K562 (cell line): ENCODE measurements around the gene CAPN7. TPM values are rescaled to one million over a fixed set of nuclear protein-coding genes. Genes with fewer than 3 reads are reported as not detected.

Source experiments
- ATAC-seq: fragments of 200-7000 bp; cut with Tn5 transposase; 3 replicates; pipeline ENCODE4 v1.9.1; 2020; ENCODE audit warnings: moderate library complexity
- BruUV-seq: library from RNA; stranded (reverse); fragments of 400-500 nt; replicated peaks from 2 replicates; lab custom pipeline; 2021; lab: Mats Ljungman, UMichigan
- CTCF ChIA-PET: fragments of 300-600 bp; formaldehyde crosslinking; extraction: SDS; loops from one replicate; lab custom pipeline; 2021; ENCODE audit warnings: low intra/inter-chr PET ratio; lab: Yijun Ruan, JAX
- POLR2A ChIA-PET: fragments of 300-600, 350-650 bp; sonication (Branson Sonifier 250); formaldehyde crosslinking; extraction: SDS; loops from one replicate; lab custom pipeline; 2021; ENCODE audit warnings: antibody characterized with exemption, inconsistent platforms; lab: Yijun Ruan, JAX
- DNase-seq, 4 experiments: peaks; one replicate each; pipeline versions ENCODE4 v3.0.0 to v3.0.0-alpha.2; 2011 to 2018; ENCODE audit warnings: low spot score in 3 of 4, mixed read lengths in 3 of 4; ENCODE audit errors: extremely low read depth in 1 of 4
- FAIRE-seq: peaks from 2 replicates; lab custom pipeline; 2011; peaks lifted over from hg19 to GRCh38; lab: Jason Lieb, UNC
- H2AFZ ChIP-seq: 2 replicates; pipeline ENCODE4 v1.6.0; 2011; ENCODE audit warnings: low read depth, low read length, control low read depth, inconsistent platforms
- H3K27ac ChIP-seq: fragments of 200-600 bp; 3 replicates; pipeline ENCODE4 v1.8.0; 2011; ENCODE audit warnings: low read depth, mild to moderate bottlenecking, control low read depth, inconsistent platforms, low read length, moderate library complexity, mixed read lengths; ENCODE audit errors: extremely low read depth
- H3K27me3 ChIP-seq, 2 experiments: fragments of 300-600 bp in 1 of 2; 2 replicates in 1 of 2; 3 replicates in 1 of 2; pipeline versions ENCODE4 v1.6.0 to v1.8.0; 2011; ENCODE audit warnings: inconsistent platforms in 2 of 2, low read length in 2 of 2, mild to moderate bottlenecking in 1 of 2, mixed read lengths in 1 of 2, moderate library complexity in 1 of 2; ENCODE audit not compliant: control insufficient read depth in 2 of 2, insufficient read depth in 2 of 2
- H3K36me3 ChIP-seq: fragments of 300-600 bp; 3 replicates; pipeline ENCODE4 v1.8.0; 2011; ENCODE audit warnings: mild to moderate bottlenecking, low read length, inconsistent platforms; ENCODE audit not compliant: control insufficient read depth, insufficient read depth
- H3K4me1 ChIP-seq, 2 experiments: fragments of 200-600 bp in 1 of 2; replicated peaks in 1 of 2; 2 replicates in 1 of 2; 3 replicates in 1 of 2; pipeline versions ENCODE4 v1.5.1 to v1.8.0; 2011; ENCODE audit warnings: inconsistent platforms in 2 of 2, low read length in 2 of 2, mild to moderate bottlenecking in 1 of 2, mixed read lengths in 1 of 2, moderate library complexity in 1 of 2; ENCODE audit not compliant: control insufficient read depth in 2 of 2, insufficient read depth in 2 of 2
- H3K4me2 ChIP-seq: 2 replicates; pipeline ENCODE4 v1.6.1; 2011; ENCODE audit warnings: low read length, control low read depth, inconsistent platforms, mixed read lengths; ENCODE audit not compliant: insufficient read depth
- H3K4me3 ChIP-seq: fragments of 200-600 bp; sonication (generic), shearing (Covaris generic); 2 replicates; pipeline ENCODE4 v1.5.1; 2016; ENCODE audit warnings: control low read depth, inconsistent platforms
- H3K79me2 ChIP-seq: fragments of 200-600 bp; 3 replicates; pipeline ENCODE4 v1.8.0; 2011; ENCODE audit warnings: low read length, inconsistent platforms; ENCODE audit not compliant: control insufficient read depth, insufficient read depth
- H3K9ac ChIP-seq, 2 experiments: 2 replicates each; pipeline versions ENCODE4 v1.6.0 to v1.6.1; 2011; ENCODE audit warnings: low read depth in 2 of 2, low read length in 2 of 2, control low read depth in 1 of 2, inconsistent platforms in 1 of 2, mild to moderate bottlenecking in 1 of 2, mixed read lengths in 1 of 2; ENCODE audit not compliant: insufficient read depth in 1 of 2
- H3K9me1 ChIP-seq: one replicate; pipeline ENCODE4 v1.6.0; 2011; ENCODE audit warnings: inconsistent platforms, mild to moderate bottlenecking, low read length, moderate library complexity; ENCODE audit not compliant: control insufficient read depth, insufficient read depth
- H3K9me3 ChIP-seq: replicated peaks from 2 replicates; pipeline ENCODE4 v1.5.1; 2011; ENCODE audit warnings: low read depth, low read length, inconsistent platforms; ENCODE audit not compliant: control insufficient read depth, insufficient read depth
- H4K20me1 ChIP-seq: replicated peaks from 2 replicates; pipeline ENCODE4 v1.6.1; 2011; ENCODE audit warnings: low read length, inconsistent platforms, mixed read lengths; ENCODE audit not compliant: control insufficient read depth, insufficient read depth
- WGBS: fragments of 100-300 bp; shearing (Covaris generic); methylation state at CpG from one replicate; pipeline ENCODE4 v1.1.6; 2016; ENCODE audit warnings: low coverage, mixed read lengths; ENCODE audit not compliant: insufficient coverage; ENCODE audit errors: missing lambda C conversion rate; 5-methylcytosine and 5-hydroxymethylcytosine counted together
- in situ Hi-C: fragments of 300-500 bp; cut with MboI; formaldehyde crosslinking; loops from 4 replicates; pipeline ENCODE4 v1.15.0; 2018; ENCODE audit warnings: inconsistent platforms, mixed read lengths
- intact Hi-C: fragments of 100-400 bp; cut with micrococcal nuclease; formaldehyde crosslinking; loops from 2 replicates; pipeline ENCODE4 v1.14.2; 2022
- polyA plus RNA-seq, 8 experiments: library from polyadenylated mRNA; depleted of rRNA in 4 of 8; stranded (reverse) in 5 of 8; unstranded in 3 of 8; fragments of >200 nt; fragmentation: Nextera tagmentation in 2 of 8; fragmentation: Illumina TruSeq in 1 of 8; extraction: Ambion mirVana in 2 of 8; extraction: Trizol in 1 of 8; gene quantifications; 2 replicates each; pipeline versions ENCODE4 v1.2.1 to v1.2.3, GENCODE V29; 2011 to 2014; ENCODE audit warnings: inconsistent platforms in 1 of 8, missing spikeins in 1 of 8
- total RNA-seq, 7 experiments: library from RNA; depleted of rRNA in 6 of 7; stranded (reverse); fragments of >200 nt in 6 of 7; fragmentation: Illumina TruSeq in 2 of 7; extraction: Trizol in 2 of 7; gene quantifications; 2 replicates each; pipeline versions ENCODE4 v1.2.1 to v1.2.3, GENCODE V29; 2011 to 2021; ENCODE audit warnings: low replicate concordance in 1 of 7
- TF ChIP-seq, protein P1 (sequence below), 2 experiments: fragments of 450-650 bp in 1 of 2; IDR thresholded peaks; 2 replicates each; pipeline ENCODE4 v1.6.1; 2011 to 2017; ENCODE audit warnings: low read depth in 2 of 2, antibody characterized with exemption in 1 of 2, borderline replicate concordance in 1 of 2, low read length in 1 of 2, mild to moderate bottlenecking in 1 of 2, mixed read lengths in 1 of 2; ENCODE audit not compliant: control insufficient read depth in 1 of 2
- TF ChIP-seq, protein P2 (sequence below): fragments of 450-650 bp; formaldehyde crosslinking; IDR thresholded peaks from 2 replicates; pipeline ENCODE4 v1.4.0; 2020; ENCODE audit warnings: mild to moderate bottlenecking, mixed read lengths

The CAPN7 gene
- total and polyA plus RNA-seq, 9 of the 15 experiments (the other 6 are each of a cell fraction or from before 2014, with no cell fraction given): 6.5 to 42.7 (median 32.7) TPM

GRCh38 chr3:15220661-15221060 lies 14.6 kb downstream of the CAPN7 start:
- no peak for FAIRE-seq
- no peak for ATAC-seq
- intact Hi-C loops: no loop called here
- in situ Hi-C loops: loop anchor here (25.0 kb wide), 1 partner anchor 1317 kb away; no protein-coding TSS in a partner anchor
- POLR2A ChIA-PET: interaction anchor here (5.9 kb wide), 1 partner anchor 14 kb away, joined by 41 read pairs; the partner anchor contains the start of gene CAPN7
- Histone ChIP-seq H4K20me1 (no peaks in the 10 kb centered on the region; the same call in 1 of the 2 replicates), H3K27me3 (no peaks in the 10 kb centered on the region), H2AFZ (no peak overlapping the region), H3K4me3 (no peak overlapping the region), H3K4me2 (no peak overlapping the region), H3K9me3 (no peaks in the 10 kb centered on the region), H3K4me1 (no peaks in the 10 kb centered on the region), H3K9ac (no peak overlapping the region), H3K27ac (no peak overlapping the region), H3K9me1 (no peaks in the 10 kb centered on the region), H3K79me2 (no peaks in the 10 kb centered on the region), H3K36me3 (peaks cover 93% of the 10 kb centered on the region)
- DNase-seq: no peak
- 98% methylated on average over 2 of the region's 2 CpGs for WGBS
- BruUV-seq: no TSS peak
- CTCF ChIA-PET: interaction anchor here (0.6 kb wide), 1 partner anchor 113 kb away, joined by 3 read pairs; no protein-coding TSS in a partner anchor
- TF ChIP-seq, protein P1, sequence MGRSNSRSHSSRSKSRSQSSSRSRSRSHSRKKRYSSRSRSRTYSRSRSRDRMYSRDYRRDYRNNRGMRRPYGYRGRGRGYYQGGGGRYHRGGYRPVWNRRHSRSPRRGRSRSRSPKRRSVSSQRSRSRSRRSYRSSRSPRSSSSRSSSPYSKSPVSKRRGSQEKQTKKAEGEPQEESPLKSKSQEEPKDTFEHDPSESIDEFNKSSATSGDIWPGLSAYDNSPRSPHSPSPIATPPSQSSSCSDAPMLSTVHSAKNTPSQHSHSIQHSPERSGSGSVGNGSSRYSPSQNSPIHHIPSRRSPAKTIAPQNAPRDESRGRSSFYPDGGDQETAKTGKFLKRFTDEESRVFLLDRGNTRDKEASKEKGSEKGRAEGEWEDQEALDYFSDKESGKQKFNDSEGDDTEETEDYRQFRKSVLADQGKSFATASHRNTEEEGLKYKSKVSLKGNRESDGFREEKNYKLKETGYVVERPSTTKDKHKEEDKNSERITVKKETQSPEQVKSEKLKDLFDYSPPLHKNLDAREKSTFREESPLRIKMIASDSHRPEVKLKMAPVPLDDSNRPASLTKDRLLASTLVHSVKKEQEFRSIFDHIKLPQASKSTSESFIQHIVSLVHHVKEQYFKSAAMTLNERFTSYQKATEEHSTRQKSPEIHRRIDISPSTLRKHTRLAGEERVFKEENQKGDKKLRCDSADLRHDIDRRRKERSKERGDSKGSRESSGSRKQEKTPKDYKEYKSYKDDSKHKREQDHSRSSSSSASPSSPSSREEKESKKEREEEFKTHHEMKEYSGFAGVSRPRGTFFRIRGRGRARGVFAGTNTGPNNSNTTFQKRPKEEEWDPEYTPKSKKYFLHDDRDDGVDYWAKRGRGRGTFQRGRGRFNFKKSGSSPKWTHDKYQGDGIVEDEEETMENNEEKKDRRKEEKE (IDR thresholded peaks at IDR 0.05; ENCODE audit: borderline replicate concordance in 1 of 2, control insufficient read depth in 1 of 2, low read depth in 2 of 2, low read length in 1 of 2): no peak
- TF ChIP-seq, protein P2, sequence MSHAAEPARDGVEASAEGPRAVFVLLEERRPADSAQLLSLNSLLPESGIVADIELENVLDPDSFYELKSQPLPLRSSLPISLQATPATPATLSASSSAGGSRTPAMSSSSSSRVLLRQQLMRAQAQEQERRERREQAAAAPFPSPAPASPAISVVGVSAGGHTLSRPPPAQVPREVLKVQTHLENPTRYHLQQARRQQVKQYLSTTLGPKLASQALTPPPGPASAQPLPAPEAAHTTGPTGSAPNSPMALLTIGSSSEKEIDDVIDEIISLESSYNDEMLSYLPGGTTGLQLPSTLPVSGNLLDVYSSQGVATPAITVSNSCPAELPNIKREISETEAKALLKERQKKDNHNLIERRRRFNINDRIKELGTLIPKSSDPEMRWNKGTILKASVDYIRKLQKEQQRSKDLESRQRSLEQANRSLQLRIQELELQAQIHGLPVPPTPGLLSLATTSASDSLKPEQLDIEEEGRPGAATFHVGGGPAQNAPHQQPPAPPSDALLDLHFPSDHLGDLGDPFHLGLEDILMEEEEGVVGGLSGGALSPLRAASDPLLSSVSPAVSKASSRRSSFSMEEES: peak; percentile 38
